ENCODE data around the gene STK38L. TPM values are rescaled to one million over a fixed set of nuclear protein-coding genes. Genes with fewer than 3 reads are reported as not detected.

The STK38L gene
- total and polyA plus RNA-seq, 2 of the 8 experiments (the other 6 are each of a cell fraction or from before 2014, with no cell fraction given) = 8.1 to 63.6 TPM

DNA sequence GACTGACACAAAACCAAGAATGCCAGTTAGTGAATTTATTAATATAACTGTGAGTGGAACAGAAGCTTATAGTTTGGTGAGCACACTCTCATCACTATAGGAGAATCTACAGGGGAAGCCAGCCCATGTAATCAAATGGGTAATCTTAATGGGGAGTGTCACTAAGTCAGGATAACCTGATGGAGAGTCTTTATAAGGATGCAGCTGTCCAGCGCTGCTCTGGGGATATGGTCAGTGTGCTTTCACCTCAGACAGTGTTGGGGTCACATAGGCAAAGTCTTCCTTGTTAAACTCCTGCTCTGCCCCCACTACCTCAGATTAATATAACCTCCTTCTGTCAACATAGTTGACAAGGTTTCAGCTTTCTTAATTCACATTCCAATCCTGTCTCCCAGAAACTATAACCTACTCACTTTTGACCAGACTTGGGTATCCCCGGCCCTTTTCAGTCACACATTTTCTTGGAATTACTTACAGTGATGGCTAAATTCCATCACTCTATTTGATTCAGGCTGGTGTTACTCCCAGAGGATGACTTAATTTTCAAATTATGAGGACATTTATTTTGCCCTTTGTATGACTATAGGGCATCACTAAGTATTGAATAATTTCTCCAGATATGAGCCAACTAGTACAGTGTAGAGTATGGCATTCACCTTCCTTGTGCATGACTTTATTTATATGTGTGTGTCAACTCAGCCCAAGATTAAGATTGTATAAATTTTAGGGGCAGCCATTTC is 13.2 kb downstream of the STK38L start:
- no peak overlapping the region for H3K14ac ChIP-seq (ENCODE audit: insufficient read length)
- no peak overlapping the region for H2BK20ac ChIP-seq (ENCODE audit: low read length)
- FAIRE-seq = no peak
- H2BK120ac ChIP-seq (replicated peaks; ENCODE audit: low read depth, low read length) = no peak overlapping the region
- H3K4me2 ChIP-seq (ENCODE audit: insufficient read depth in 1 of 2, low read depth in 2 of 2, low read length in 2 of 2) = no peak overlapping the region
- no peak overlapping the region for H3K27ac ChIP-seq (ENCODE audit: low read depth, low read length)
- H4K91ac ChIP-seq (replicated peaks; ENCODE audit: insufficient read length, low read length) = no peak overlapping the region
- no peak overlapping the region for H3K4ac ChIP-seq (replicated peaks; ENCODE audit: insufficient read length, low read depth, low read length)
- no peak overlapping the region for H2BK5ac ChIP-seq (ENCODE audit: low read depth, low read length)
- no peak overlapping the region for H3K4me3 ChIP-seq (ENCODE audit: extremely low read depth in 1 of 4, insufficient read depth in 2 of 4, low read depth in 3 of 4, low read length in 4 of 4)
- no peak overlapping the region for H2AK5ac ChIP-seq (ENCODE audit: low read depth, low read length)
- H3K79me2 ChIP-seq (ENCODE audit: control insufficient read depth in 1 of 2, insufficient read depth in 2 of 2, low read length in 2 of 2) = peaks cover 9 to 80% of the 10 kb centered on the region in 2 experiments
- peaks cover 0 to 7% of the 10 kb centered on the region in 2 experiments for H4K20me1 ChIP-seq (replicated peaks in 1 of 2; ENCODE audit: control insufficient read depth in 1 of 2, insufficient read depth in 2 of 2, low read length in 2 of 2)
- no peak overlapping the region for H3K18ac ChIP-seq (ENCODE audit: extremely low read depth, low read length)
- no peaks in the 10 kb centered on the region for H3K27me3 ChIP-seq (replicated peaks in 1 of 4; ENCODE audit: control insufficient read depth in 3 of 4, extremely low read depth in 1 of 4, insufficient read depth in 3 of 4, low read length in 3 of 4)
- no peak overlapping the region for H2BK15ac ChIP-seq (ENCODE audit: low read length)
- H3K23ac ChIP-seq (ENCODE audit: insufficient read length) = no peak overlapping the region
- H3K4me1 ChIP-seq (replicated peaks in 1 of 4; ENCODE audit: control insufficient read depth in 3 of 4, insufficient read depth in 4 of 4, low read length in 3 of 4) = peaks cover 0 to 3% (median 0%) of the 10 kb centered on the region in 4 experiments; a peak in 1 of 7 replicates
- WGBS, 2 experiments (ENCODE audit: extremely low coverage in 1 of 2, insufficient coverage in 1 of 2, insufficient read length in 1 of 2, insufficient replicate concordance in 2 of 2, low coverage in 1 of 2, low lambda C conversion rate in 2 of 2, missing lambda C conversion rate in 1 of 2) = 96% methylated on average over 2 of the region's 2 CpGs; no CpG with 5 or more reads in 1 of the 2 experiments
- no peaks in the 10 kb centered on the region for H3K36me3 ChIP-seq (ENCODE audit: control insufficient read depth in 2 of 4, insufficient read depth in 4 of 4, low read length in 3 of 4)
- peaks cover 6% of the 10 kb centered on the region; the same call in 1 of the 2 replicates for H3K79me1 ChIP-seq (ENCODE audit: low read depth, low read length)
- no peak for DNase-seq (ENCODE audit: low read depth in 1 of 2, low spot score in 2 of 2)
- TF ChIP-seq ATF3 (IDR thresholded peaks at IDR 0.05; ENCODE audit: insufficient read depth, low read depth, low read length) = no peak
- TF ChIP-seq KDM1A (IDR thresholded peaks at IDR 0.05; ENCODE audit: borderline replicate concordance, low read length) = no peak
- no peak for TF ChIP-seq MAFK (IDR thresholded peaks at IDR 0.05; ENCODE audit: low read depth, low read length)
- no peak for TF ChIP-seq YY1 (IDR thresholded peaks at IDR 0.05; ENCODE audit: low read depth, low read length)
- no peak for TF ChIP-seq POLR2AphosphoS5 (IDR thresholded peaks at IDR 0.05; ENCODE audit: low read depth, low read length)
- TF ChIP-seq SRF (IDR thresholded peaks at IDR 0.05; ENCODE audit: low read depth, low read length) = no peak
- no peaks in the 10 kb centered on the region for H3K23me2 ChIP-seq (ENCODE audit: low read depth, low read length)
- no peak overlapping the region for H4K8ac ChIP-seq (ENCODE audit: extremely low read depth, insufficient read depth, low read length)
- no peak overlapping the region for H3K9ac ChIP-seq (replicated peaks in 1 of 4; ENCODE audit: extremely low read depth in 1 of 4, low read depth in 3 of 4, low read length in 3 of 4)
- H2AFZ ChIP-seq (ENCODE audit: low read length) = no peak overlapping the region
- H2BK12ac ChIP-seq (ENCODE audit: low read depth, low read length) = no peak overlapping the region
- H3K9me3 ChIP-seq (ENCODE audit: insufficient read depth in 2 of 2, low read depth in 1 of 2, low read length in 1 of 2) = no peaks in the 10 kb centered on the region
- H3K56ac ChIP-seq (replicated peaks; ENCODE audit: insufficient read length, low read depth, low read length) = no peak overlapping the region
- no peak overlapping the region for H4K5ac ChIP-seq (ENCODE audit: insufficient read length, low read depth, low read length)
- POLR2A ChIA-PET (ENCODE audit: partially characterized antibody) = interaction anchor here (1.8 kb wide), 2 partner anchors 9 to 13 kb away, joined by 4 to 7 read pairs; partner anchors contain the start of gene STK38L
- CTCF ChIA-PET (ENCODE audit: partially characterized antibody) = interaction anchor here (0.9 to 1.9 kb wide), 4 partner anchors 9 to 49 kb away, joined by 4 read pairs; no protein-coding TSS in a partner anchor

All from H1 (cell line).